ENCODE results near the gene GRM2. TPM values are rescaled to one million over a fixed set of nuclear protein-coding genes. Genes with fewer than 3 reads are reported as not detected.
A peak's percentile ranks its signal among the peaks of the same experiment; 100 is the strongest.

Gene GRM2
- total RNA-seq, 1 donor from 2014 or later, result 0.41 TPM

DNA sequence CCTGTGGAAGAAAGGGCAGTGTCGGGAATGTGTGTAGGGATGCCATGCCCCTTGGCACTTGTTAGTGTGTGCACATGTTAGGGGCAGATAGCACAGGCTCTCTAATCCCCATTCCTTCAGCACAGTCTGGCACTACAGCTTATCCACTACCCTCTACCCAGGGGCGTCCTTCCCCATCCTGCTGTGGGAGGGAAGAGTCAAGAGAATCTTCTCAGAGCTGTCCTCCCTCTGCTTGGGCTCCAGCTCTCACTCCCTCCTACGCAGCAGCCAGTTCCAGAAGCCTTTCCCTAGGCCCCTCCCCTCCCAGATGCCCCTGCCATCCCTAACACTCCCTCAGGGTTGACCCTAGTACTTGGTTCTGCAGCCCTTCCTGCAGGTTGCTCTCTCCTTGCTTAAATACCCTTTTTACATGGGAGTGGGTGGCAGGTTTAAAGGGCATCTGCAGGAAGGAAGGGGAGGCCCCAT, 815 bp upstream of the GRM2 start:
- Histone ChIP-seq H3K27me3 (ENCODE audit: low read depth) (no peaks in the 10 kb centered on the region), H3K4me1 (peaks cover 15% of the 10 kb centered on the region), H3K4me3 (no peak overlapping the region), H3K9me3 (replicated peaks) (no peaks in the 10 kb centered on the region), H3K36me3 (peaks cover 38% of the 10 kb centered on the region), H3K27ac (replicated peaks) (no peak overlapping the region)
- TF ChIP-seq, protein P1, sequence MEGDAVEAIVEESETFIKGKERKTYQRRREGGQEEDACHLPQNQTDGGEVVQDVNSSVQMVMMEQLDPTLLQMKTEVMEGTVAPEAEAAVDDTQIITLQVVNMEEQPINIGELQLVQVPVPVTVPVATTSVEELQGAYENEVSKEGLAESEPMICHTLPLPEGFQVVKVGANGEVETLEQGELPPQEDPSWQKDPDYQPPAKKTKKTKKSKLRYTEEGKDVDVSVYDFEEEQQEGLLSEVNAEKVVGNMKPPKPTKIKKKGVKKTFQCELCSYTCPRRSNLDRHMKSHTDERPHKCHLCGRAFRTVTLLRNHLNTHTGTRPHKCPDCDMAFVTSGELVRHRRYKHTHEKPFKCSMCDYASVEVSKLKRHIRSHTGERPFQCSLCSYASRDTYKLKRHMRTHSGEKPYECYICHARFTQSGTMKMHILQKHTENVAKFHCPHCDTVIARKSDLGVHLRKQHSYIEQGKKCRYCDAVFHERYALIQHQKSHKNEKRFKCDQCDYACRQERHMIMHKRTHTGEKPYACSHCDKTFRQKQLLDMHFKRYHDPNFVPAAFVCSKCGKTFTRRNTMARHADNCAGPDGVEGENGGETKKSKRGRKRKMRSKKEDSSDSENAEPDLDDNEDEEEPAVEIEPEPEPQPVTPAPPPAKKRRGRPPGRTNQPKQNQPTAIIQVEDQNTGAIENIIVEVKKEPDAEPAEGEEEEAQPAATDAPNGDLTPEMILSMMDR (IDR thresholded peaks at IDR 0.05; ENCODE audit: borderline replicate concordance), result no peak
- DNase-seq, result peak; percentile 3
- intact Hi-C loops (cut with micrococcal nuclease), result no loop called here

DNA sequence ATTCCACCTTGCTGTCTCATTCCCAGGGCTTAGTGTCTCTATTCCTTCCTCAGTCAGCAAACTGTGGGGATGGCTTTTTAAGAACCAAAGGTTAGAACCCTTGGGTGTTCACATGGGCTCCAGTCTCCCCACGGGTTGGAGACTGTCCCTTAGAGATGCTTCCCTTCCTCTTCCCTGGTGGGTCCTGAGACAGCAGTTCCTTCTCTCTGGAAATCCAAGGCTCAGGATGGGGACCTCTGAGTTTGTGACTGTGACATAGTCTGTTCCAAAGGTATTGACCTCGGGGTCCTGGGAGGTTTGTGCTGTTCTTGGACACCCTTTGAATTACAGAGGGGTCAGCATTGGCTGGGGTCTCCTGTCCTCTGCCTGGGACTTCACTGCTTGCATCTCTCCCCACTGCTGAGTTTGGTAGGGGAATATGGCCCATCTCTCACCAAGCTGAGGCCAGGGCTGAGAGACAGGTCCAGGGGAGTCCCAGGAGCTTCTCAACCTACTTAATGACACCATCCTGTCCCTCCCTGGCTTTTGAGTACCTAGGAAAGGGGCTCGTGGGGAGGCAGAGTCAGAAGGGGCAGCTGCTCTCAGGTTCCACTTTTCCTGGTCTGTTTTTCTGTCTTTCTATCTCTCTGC, 1.5 kb downstream of the GRM2 start:
- TF ChIP-seq, protein P1 (IDR thresholded peaks at IDR 0.05; ENCODE audit: borderline replicate concordance), result no peak
- Histone ChIP-seq H3K27me3 (ENCODE audit: low read depth) (no peaks in the 10 kb centered on the region), H3K36me3 (peaks cover 19% of the 10 kb centered on the region), H3K27ac (replicated peaks) (no peak overlapping the region), H3K4me3 (no peak overlapping the region), H3K4me1 (peaks cover 15% of the 10 kb centered on the region), H3K9me3 (replicated peaks) (no peaks in the 10 kb centered on the region)
- DNase-seq, result no peak
- intact Hi-C loops (cut with micrococcal nuclease), result no loop called here

- Histone ChIP-seq H3K27ac (replicated peaks) (no peak overlapping the region), H3K36me3 (peaks cover 12% of the 10 kb centered on the region), H3K4me3 (no peak overlapping the region), H3K9me3 (replicated peaks) (no peaks in the 10 kb centered on the region), H3K4me1 (peaks cover 15% of the 10 kb centered on the region), H3K27me3 (ENCODE audit: low read depth) (no peaks in the 10 kb centered on the region)
- no peak for DNase-seq
- TF ChIP-seq, protein P1 (IDR thresholded peaks at IDR 0.05; ENCODE audit: borderline replicate concordance), result no peak
- intact Hi-C loops (cut with micrococcal nuclease), result no loop called here
These were observed 2.1 kb downstream of the GRM2 start for GRCh38 chr3:51709004-51709420.

DNA sequence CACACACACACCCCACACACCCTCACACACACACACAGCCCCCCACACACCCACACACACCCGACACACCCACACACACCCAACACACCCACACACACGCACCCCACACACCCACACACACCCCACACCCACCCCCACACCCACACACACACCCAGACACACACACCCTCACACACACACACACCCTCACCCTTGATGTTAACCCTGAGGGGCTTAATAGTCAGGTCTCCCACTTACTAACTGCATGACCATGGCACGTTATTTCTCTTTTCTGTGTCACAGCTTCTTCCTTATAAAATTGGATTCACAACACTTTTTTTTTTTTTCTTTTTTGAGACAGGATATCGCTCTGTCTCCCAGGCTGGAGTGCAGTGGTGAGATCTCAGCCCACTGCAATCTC, 2.8 kb downstream of the GRM2 start:
- DNase-seq, result no peak
- intact Hi-C loops (cut with micrococcal nuclease), result no loop called here

GRCh38 chr3:51710631-51711351, 3.9 kb downstream of the GRM2 start:
- no peak overlapping the region for H3K4me3 ChIP-seq
- TF ChIP-seq, protein P1 (IDR thresholded peaks at IDR 0.05; ENCODE audit: borderline replicate concordance), result no peak
- peaks cover 15% of the 10 kb centered on the region for H3K4me1 ChIP-seq
- intact Hi-C loops (cut with micrococcal nuclease), result no loop called here
- H3K27me3 ChIP-seq (ENCODE audit: low read depth), result no peaks in the 10 kb centered on the region
- no peak overlapping the region for H3K27ac ChIP-seq (replicated peaks)
- DNase-seq, result no peak
- H3K9me3 ChIP-seq (replicated peaks), result no peaks in the 10 kb centered on the region
- H3K36me3 ChIP-seq, result no peaks in the 10 kb centered on the region

More for the DNA sequence above, 2.8 kb downstream of the GRM2 start:
- TF ChIP-seq, protein P1 (IDR thresholded peaks at IDR 0.05; ENCODE audit: borderline replicate concordance), result no peak
- peaks cover 5% of the 10 kb centered on the region for H3K36me3 ChIP-seq
- peaks cover 15% of the 10 kb centered on the region for H3K4me1 ChIP-seq
- no peak overlapping the region for H3K4me3 ChIP-seq
- no peaks in the 10 kb centered on the region for H3K27me3 ChIP-seq (ENCODE audit: low read depth)
- no peak overlapping the region for H3K27ac ChIP-seq (replicated peaks)
- H3K9me3 ChIP-seq (replicated peaks), result no peaks in the 10 kb centered on the region
